ENCODE data around the gene CPNE8.

DNA sequence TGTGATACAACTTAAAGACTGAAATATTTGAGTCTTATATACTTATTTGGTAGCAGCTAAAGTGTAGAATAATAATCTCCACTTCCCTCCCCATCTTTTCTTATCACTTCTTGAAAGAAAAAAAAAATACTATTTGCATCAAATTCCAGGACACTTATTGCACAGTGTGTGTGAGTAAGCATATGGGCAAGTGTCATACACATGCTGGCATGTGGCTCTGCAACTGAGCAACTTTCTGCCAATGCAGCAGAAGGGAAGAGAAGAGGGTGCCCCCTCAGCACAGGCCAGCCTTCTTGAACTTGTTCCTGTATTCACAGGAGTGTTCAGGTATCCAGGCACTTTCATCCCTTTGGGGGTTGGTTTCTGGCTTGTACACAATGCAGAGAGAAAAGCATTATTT is 145.8 kb downstream of the CPNE8 start:
- TF ChIP-seq, protein P1, sequence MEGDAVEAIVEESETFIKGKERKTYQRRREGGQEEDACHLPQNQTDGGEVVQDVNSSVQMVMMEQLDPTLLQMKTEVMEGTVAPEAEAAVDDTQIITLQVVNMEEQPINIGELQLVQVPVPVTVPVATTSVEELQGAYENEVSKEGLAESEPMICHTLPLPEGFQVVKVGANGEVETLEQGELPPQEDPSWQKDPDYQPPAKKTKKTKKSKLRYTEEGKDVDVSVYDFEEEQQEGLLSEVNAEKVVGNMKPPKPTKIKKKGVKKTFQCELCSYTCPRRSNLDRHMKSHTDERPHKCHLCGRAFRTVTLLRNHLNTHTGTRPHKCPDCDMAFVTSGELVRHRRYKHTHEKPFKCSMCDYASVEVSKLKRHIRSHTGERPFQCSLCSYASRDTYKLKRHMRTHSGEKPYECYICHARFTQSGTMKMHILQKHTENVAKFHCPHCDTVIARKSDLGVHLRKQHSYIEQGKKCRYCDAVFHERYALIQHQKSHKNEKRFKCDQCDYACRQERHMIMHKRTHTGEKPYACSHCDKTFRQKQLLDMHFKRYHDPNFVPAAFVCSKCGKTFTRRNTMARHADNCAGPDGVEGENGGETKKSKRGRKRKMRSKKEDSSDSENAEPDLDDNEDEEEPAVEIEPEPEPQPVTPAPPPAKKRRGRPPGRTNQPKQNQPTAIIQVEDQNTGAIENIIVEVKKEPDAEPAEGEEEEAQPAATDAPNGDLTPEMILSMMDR (IDR thresholded peaks at IDR 0.05; ENCODE audit: borderline replicate concordance, extremely low read depth, low read length, poor library complexity, severe bottlenecking) = no peak
- no peak for TF ChIP-seq EZH2 (IDR thresholded peaks at IDR 0.05; ENCODE audit: borderline replicate concordance, low read depth, low read length, severe bottlenecking)

Data from DND-41 (cell line).